WERI-Rb-1 (cell line): Measurements from ENCODE around the gene SCLY.

Source experiments
- DNase-seq: peaks from one replicate; pipeline ENCODE4 v3.0.0-alpha.2; 2020
- H3K27ac ChIP-seq: fragments of 250-450 bp; sonication (Bioruptor Pico); 2 replicates; pipeline ENCODE4 v1.5.1; 2020; ENCODE audit warnings: mild to moderate bottlenecking, moderate library complexity
- H3K27me3 ChIP-seq: fragments of 250-450 bp; sonication (Bioruptor Pico); 2 replicates; pipeline ENCODE4 v1.5.1; 2021; ENCODE audit warnings: mild to moderate bottlenecking, low read depth, moderate library complexity; ENCODE audit not compliant: insufficient read depth, severe bottlenecking
- H3K36me3 ChIP-seq: fragments of 250-450 bp; sonication (Bioruptor Pico); 2 replicates; pipeline ENCODE4 v1.5.1; 2020; ENCODE audit warnings: mild to moderate bottlenecking, moderate library complexity
- H3K4me3 ChIP-seq: 2 replicates; pipeline ENCODE4 v1.5.1; 2011; ENCODE audit warnings: low read depth, mild to moderate bottlenecking, control low read depth, low read length
- H3K9me3 ChIP-seq: fragments of 250-450 bp; sonication (Bioruptor Pico); 2 replicates; pipeline ENCODE4 v1.5.1; 2021; ENCODE audit warnings: mild to moderate bottlenecking, moderate library complexity; ENCODE audit not compliant: severe bottlenecking
- TF ChIP-seq, protein P1 (sequence below): IDR thresholded peaks from 2 replicates; pipeline ENCODE4 v1.5.1; 2011; ENCODE audit warnings: low read depth, mild to moderate bottlenecking, control low read depth, inconsistent platforms, low read length

SCLY gene

DNA sequence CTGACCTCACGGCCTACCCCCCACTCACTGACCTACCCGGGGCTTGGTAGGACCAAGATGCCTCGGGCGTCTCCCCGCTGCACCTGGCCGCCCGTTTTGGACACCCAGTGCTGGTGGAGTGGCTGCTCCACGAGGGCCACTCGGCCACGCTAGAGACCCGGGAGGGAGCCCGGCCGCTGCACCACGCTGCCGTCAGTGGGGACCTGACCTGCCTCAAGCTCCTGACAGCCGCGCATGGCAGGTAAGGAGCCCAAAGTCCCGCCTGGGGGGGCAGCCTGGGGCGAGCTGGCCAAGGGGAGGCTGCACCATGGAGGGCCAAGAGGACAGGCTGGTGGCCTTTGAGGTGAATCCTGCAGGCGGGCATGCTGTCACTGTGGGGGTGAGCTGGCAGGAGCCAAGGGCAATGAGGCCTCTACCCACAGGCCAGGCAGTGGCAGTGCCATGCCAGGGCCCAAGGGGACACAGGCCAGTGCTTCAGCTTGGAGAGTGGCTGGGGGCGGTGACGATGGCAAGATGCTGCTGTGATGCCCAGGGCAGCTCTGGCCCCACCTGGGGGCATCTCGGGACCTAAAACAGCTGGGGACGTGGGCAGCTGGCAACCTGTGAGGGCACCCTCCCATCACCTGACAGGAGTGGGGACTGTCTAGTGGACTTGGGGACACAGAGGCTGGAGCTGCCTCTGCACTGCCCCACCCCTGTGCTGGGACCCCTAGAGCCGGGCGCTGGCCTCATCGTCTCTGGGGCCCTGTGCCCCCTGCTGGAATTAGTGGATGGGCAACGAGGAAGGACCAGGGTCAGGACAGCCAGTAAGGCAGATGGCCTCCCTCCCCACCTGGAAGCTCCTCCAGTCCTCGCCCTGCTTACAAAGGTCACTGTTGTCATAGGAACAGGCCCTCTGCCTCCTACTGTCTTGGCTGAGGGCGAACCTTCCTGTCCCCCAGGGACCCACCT is 41.4 kb downstream of the SCLY start:
- Histone ChIP-seq H3K36me3 (no peaks in the 10 kb centered on the region), H3K4me3 (no peak overlapping the region), H3K9me3 (no peaks in the 10 kb centered on the region), H3K27me3 (no peaks in the 10 kb centered on the region), H3K27ac (peak overlapping the region; percentile 36; the same call in 1 of the 2 replicates)
- peak; percentile 60 for DNase-seq
- TF ChIP-seq, protein P1, sequence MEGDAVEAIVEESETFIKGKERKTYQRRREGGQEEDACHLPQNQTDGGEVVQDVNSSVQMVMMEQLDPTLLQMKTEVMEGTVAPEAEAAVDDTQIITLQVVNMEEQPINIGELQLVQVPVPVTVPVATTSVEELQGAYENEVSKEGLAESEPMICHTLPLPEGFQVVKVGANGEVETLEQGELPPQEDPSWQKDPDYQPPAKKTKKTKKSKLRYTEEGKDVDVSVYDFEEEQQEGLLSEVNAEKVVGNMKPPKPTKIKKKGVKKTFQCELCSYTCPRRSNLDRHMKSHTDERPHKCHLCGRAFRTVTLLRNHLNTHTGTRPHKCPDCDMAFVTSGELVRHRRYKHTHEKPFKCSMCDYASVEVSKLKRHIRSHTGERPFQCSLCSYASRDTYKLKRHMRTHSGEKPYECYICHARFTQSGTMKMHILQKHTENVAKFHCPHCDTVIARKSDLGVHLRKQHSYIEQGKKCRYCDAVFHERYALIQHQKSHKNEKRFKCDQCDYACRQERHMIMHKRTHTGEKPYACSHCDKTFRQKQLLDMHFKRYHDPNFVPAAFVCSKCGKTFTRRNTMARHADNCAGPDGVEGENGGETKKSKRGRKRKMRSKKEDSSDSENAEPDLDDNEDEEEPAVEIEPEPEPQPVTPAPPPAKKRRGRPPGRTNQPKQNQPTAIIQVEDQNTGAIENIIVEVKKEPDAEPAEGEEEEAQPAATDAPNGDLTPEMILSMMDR: peak; percentile 38; the same call in 1 of the 2 replicates

DNA sequence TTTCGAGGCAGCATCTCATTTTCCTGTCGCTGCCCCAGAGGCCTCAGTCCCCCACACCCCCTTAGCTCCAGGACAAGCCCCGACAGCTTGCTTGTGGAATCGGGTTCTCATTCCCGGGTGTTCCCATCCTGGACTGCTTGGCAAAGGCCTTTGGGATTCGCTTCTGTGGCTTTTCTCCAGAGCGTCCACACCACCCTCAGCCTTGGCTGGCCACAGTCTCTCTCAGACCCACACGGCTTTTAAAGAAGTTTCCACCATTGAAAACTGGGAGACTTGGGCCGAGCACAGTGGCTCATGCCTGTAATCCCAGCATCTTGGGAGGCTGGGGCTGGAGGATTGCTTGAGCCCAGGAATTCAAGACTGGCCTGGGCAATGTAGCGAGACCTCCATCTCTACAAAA is 42.1 kb downstream of the SCLY start:
- Histone ChIP-seq H3K27ac (peak overlapping the region; percentile 36; the same call in 1 of the 2 replicates), H3K36me3 (no peaks in the 10 kb centered on the region), H3K9me3 (no peaks in the 10 kb centered on the region), H3K27me3 (no peaks in the 10 kb centered on the region), H3K4me3 (no peak overlapping the region)
- DNase-seq: no peak
- TF ChIP-seq, protein P1: no peak

DNA sequence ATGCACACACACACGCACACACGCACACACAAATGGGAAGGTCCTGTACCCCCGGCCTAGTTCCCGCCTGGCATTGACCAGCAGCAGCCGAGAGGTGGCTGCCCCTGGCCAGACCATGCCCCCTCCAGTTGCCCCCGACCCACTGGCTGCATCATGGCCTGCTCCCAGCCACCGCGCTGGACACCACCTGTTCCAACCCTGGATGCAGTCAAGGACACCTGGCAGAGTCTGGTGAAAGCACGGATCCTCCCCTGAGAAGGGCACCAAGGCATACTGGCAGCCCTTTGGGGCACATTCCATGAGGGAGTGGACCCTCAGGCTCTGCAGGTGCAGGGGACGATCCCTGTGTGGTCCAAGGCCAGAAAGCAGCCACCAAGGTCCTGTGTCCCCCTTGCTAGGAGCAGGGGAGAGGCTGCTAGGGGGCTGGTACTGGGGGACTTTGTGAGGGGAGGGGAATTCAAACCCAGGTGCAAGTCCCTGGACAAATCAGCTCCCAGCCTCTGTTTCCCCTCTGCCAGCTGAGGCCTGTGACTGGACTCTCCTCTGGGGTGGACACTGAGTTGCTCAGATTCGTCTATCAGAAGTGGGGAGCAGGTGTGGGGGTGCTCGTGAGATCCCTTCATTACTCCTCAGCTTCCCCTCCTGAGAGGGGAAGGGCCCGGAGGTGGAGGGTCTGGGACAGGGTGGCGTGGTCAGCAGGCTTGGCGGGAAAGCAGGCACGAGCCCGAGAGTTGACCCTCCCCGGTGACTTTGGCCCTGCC is 42.8 kb downstream of the SCLY start:
- Histone ChIP-seq H3K9me3 (no peaks in the 10 kb centered on the region), H3K36me3 (no peaks in the 10 kb centered on the region), H3K4me3 (no peak overlapping the region), H3K27ac (no peak overlapping the region), H3K27me3 (no peaks in the 10 kb centered on the region)
- TF ChIP-seq, protein P1: no peak
- DNase-seq: no peak

DNA sequence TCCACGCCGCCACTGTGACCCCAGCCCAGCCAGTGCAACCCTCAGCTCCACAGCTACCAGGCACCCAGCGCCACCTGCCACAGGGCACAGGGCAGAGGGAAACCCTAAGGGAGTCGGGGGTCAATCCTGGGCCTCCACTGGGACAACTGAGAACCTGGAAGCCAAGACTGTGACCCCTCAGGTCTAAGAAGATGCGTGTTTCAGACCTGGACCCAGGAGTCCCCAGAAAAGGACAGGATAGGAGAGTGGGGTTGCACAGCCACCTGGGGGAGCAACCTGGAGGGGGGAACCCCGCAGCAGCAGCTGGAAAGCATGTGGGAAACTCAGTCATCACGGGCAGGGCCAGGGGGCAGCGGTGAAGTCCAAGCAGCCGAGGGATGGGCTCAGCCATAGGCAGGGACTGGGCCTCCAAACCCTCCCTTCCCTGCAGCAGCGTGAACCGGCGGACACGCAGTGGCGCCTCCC is 43.5 kb downstream of the SCLY start:
- H3K27ac ChIP-seq: no peak overlapping the region
- H3K9me3 ChIP-seq: no peaks in the 10 kb centered on the region
- no peak for DNase-seq
- TF ChIP-seq, protein P1: no peak
- H3K4me3 ChIP-seq: no peak overlapping the region
- H3K27me3 ChIP-seq: no peaks in the 10 kb centered on the region
- no peaks in the 10 kb centered on the region for H3K36me3 ChIP-seq

DNA sequence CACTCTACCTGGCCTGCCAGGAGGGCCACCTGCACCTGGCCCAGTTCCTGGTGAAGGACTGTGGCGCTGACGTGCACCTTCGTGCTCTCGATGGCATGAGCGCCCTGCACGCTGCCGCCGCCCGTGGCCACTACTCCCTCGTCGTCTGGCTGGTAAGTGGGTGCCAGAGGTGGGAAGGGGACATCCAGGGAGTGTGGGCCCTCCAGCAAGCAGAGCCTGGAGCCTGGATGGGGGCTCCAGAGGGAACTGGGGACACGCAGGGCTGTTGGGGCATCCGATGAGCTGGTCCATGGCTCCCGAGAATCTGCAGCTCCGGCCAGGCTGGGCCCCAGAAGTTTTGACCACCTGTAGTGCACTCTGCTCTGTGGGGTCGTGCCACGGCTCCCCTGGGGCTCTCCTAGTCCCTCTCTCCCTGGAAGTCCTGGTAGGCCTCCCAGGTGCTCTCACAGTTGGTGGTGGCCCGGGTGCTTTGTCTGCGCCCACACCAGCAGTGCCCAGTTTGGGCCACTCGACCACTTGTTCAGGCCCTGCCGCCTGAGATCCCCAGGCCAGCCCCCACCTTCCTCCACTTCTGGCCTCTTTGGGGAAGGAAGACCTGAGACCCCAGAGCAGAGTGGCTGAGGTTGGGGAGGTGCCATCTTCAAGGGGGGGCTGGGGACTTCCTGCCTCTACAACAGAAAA is 44.0 kb downstream of the SCLY start:
- Histone ChIP-seq H3K27me3 (no peaks in the 10 kb centered on the region), H3K36me3 (no peaks in the 10 kb centered on the region), H3K9me3 (no peaks in the 10 kb centered on the region), H3K4me3 (no peak overlapping the region), H3K27ac (no peak overlapping the region)
- TF ChIP-seq, protein P1: no peak
- DNase-seq: no peak
